OCI-M2 (cell line): ENCODE measurements around the gene GRB10.

Experiments
- DNase-seq: peaks from one replicate; lab custom pipeline; 2025; ENCODE audit not compliant: unreplicated experiment; lab: John Stamatoyannopoulos, UW

Gene GRB10

DNA sequence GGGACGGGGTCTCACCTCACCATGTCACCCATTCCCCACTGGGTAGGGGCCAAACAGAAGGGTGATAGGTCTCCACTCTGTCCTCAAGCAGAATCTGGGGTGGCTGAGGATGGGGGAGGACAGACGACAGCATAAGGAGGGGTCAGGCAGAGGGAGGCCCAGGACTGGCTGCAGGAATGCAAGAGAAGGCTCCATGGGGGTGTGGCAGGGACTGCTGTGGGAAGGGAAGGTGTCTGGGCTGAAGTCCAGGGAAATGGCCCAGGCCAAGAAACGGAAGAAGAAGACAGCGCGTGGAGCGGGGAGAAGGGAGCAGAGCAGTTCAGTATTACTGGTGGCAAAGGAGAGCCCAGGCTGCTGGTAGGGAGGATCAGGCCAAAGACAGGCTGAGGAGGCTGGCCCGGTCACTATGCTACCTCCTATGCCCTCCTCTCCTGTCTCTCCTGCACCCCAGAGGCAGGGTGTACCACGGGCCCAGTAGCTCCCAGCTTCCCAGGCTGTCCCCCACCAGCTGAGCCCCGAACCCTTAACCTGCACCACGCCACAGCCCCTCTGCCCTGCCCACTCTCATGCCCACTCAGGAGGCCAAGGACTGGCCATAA, 60.9 kb downstream of the GRB10 start:
- DNase-seq, result no peak

GRCh38 chr7:50721160-50721559, 61.5 kb downstream of the GRB10 start:
- no peak for DNase-seq

- no peak for DNase-seq
Measured at GRCh38 chr7:50720295-50720694, 62.4 kb downstream of the GRB10 start.

DNA sequence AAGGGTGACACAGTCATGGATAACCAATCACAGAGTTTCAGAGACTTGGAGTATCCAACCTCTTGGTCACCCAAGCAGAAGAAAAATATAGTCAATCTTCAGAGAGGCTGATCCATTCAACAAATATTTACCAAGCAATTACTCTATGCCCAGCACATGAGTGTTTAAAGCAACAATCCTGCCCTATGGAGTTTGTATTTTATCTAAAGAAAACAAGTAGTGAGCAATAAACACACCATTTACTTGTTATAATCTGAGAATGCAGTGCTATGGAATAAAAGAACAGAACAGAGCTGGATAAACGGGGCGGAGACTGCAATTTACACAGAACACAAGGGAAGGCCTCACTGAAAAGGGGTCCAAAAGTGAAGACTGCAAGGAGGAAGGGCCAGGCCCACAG, 63.8 kb downstream of the GRB10 start:
- DNase-seq, result no peak

DNA sequence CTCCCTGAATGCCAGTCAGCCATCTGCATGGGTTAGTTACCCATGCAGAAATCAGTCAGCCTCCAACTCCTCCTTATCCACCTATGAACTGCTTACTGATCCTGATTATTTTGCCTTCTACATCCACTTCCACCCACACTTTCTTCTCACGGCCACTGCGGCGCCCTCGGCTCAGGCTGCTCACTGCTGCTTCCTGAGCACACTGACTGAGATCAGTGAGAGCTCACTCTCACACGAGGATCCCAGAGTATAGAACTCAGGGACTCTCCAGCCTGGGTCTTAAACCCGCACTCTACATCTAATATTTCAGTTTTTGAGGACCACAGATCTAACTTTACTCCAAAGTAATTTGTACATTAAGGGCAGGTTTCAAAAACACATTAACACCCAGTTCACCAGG, 64.4 kb downstream of the GRB10 start:
- no peak for DNase-seq

DNA sequence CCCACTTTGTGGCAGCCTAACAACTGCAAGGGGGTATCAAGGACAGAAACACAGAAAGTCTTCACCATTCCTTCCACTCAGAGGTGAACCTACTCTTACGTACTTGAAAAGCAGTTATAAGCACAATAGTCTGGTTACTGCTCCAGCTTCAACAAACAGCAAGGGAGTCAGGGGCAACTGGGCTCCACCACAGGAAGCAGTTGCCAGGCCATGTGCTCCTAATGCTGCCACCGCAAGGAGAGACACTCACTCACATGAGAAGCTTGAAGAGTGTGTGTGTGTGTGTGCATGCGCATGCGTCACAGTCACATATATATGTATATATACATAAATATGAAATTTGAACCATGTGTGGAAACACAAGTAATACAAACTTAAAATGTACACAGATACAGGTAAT, 65.5 kb downstream of the GRB10 start:
- no peak for DNase-seq

- no peak for DNase-seq
Measured at GRCh38 chr7:50714857-50715256, 67.8 kb downstream of the GRB10 start.

DNA sequence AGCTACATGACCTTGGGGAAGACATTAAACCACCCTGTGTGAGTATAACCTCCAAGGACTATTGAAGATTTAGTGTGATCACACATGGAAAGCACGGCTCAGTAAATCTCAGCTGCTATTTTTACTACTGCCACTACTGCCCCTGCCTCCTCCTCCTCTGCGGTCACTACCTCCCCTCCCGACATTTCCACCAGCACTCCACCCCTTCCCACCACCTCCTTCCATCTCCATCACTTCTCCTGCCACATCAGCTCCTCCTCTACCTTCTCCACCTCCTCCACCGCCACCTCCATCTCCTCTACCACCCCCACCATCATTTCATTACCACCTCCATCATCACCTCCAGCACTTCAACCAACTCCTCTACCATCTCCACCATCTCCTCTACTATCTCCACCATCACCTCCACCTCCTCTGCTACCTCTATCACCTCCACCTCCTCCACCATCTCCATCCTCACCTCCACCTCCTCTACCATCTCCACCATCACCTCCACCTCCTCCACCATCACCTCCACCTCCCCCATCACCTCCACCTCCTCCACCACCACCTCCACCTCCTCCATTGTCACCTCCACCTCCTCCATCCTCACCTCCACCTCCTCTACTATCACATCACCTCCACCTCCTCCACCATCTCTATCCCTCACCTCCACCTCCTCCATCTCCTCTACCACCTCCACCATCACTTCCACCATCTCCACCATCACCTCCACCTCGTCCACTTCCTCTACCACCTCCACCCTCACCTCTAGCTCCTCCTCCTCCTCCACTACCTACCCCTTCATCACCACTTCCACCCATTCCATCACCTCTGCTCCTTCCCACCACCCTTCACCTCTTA, 69.4 kb downstream of the GRB10 start:
- no peak for DNase-seq

- no peak for DNase-seq
Measured at GRCh38 chr7:50712252-50713122, 70.2 kb downstream of the GRB10 start.

- no peak for DNase-seq
Measured at GRCh38 chr7:50711271-50712175, 71.2 kb downstream of the GRB10 start.

GRCh38 chr7:50710441-50711154, 72.1 kb downstream of the GRB10 start:
- no peak for DNase-seq

DNA sequence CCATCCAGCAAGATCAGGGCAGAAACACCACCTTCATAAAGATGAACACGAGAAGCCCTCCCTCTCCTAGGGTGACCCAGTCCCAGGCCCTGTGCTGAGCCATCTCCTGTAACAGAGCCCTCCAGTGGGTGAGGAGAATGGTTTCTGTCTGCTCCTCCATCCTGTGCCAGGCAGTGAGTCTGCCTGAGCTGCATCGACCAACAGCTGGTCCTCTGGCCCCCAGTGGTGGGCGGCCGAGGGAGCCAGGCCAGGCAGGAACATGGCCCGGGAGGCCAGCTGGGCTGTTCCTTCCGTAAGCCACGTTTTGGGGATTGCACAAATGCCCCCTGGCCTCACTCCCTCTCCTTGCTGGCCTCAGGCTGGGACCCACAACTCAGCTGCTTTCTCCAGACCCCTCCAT, 73.5 kb downstream of the GRB10 start:
- no peak for DNase-seq

- no peak for DNase-seq
Measured at GRCh38 chr7:50707236-50708006, 75.3 kb downstream of the GRB10 start.

DNA sequence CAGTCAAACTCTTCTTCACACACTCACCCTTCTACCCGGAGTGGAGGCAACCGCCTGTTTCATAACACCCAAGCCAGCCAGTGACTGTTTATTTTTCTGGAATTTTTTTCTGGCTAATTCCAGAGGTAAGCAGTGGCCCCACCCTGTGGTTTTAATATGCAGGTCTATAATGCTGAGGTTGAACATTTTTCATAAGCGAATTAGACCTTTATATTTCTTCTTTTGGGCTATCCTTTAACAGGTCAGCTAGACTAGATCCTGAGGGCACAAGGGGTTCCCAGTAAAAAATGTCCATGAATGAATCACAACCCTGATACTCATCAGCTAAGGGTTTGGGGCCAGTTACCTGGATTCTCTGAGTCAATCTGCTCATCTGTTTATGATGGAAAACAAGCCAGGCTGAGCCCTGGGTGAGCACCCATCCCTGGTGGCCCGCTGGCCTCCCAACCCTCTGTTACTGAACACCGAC, 76.2 kb downstream of the GRB10 start:
- no peak for DNase-seq

DNA sequence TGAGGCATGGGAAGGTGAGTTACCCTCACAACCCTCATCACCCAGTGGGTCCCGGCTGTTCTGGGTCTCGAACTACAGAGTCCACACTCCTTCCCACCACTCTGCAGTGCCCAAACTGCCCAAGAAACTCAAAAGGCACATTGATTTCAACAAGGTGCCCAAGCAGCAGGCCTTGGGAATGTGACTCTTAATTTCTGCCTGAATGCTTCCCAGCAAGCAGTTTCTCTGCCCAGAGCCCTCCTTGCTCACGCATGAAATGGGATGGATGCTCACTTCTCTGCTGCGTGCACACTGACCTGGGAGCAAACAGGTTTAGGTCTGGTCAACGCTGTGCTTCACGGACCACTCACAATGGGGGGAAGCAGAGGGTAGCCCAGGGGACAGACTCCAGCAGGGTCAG, 77.9 kb downstream of the GRB10 start:
- DNase-seq, result no peak

DNA sequence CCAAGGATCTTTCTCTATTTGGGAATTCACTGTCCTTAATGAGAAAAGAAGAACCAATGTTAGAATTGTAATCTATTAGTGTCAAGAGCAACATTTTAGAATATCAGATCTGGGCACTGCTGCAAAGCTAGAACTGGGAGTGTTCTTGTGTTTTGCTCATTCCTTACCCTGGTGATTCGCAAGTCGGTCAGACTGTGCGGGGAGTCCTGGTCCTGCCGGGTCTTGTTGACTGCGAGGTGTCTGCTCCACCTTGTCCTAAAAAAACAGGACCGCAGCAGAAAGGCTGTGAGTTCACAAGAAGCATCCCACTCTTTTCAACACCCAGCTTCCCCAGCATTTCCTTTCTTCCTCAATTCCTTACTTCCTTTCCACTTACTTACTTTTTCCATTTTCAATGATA, 79.0 kb downstream of the GRB10 start:
- DNase-seq, result no peak

GRCh38 chr7:50699143-50699542, 83.6 kb downstream of the GRB10 start:
- no peak for DNase-seq

- DNase-seq, result no peak
Measured at GRCh38 chr7:50697748-50698147, 84.9 kb downstream of the GRB10 start.
